NCI-H128 (cell line): ENCODE measurements around the gene TRABD2B.

Experiments used
- DNase-seq: peaks from one replicate; lab custom pipeline; 2025; ENCODE audit not compliant: unreplicated experiment; lab: John Stamatoyannopoulos, UW

TRABD2B gene

GRCh38 chr1:47997289-47998200 is at the start of gene TRABD2B:
Gene TRABD2B (minus strand): TSS chr1:47997385.
- no peak for DNase-seq

- DNase-seq: no peak
These were observed 47.1 kb upstream of the TRABD2B start for GRCh38 chr1:48044311-48044710.

GRCh38 chr1:48043622-48044021 is 46.4 kb upstream of the TRABD2B start:
- no peak for DNase-seq

- no peak for DNase-seq
These were observed 43.0 kb upstream of the TRABD2B start for GRCh38 chr1:48040154-48040553.

GRCh38 chr1:48039088-48040054 is 42.2 kb upstream of the TRABD2B start:
- no peak for DNase-seq

- no peak for DNase-seq
These were observed 41.1 kb upstream of the TRABD2B start for GRCh38 chr1:48038270-48038767.

- no peak for DNase-seq
These were observed 39.6 kb upstream of the TRABD2B start for GRCh38 chr1:48036710-48037355.

- no peak for DNase-seq
These were observed 38.4 kb upstream of the TRABD2B start for GRCh38 chr1:48035371-48036141.

- DNase-seq: no peak
These were observed 36.4 kb upstream of the TRABD2B start for GRCh38 chr1:48033495-48034045.

- no peak for DNase-seq
These were observed 34.5 kb upstream of the TRABD2B start for GRCh38 chr1:48031676-48032075.

- no peak for DNase-seq
These were observed 33.6 kb upstream of the TRABD2B start for GRCh38 chr1:48030696-48031365.

GRCh38 chr1:48030211-48030610 is 33.0 kb upstream of the TRABD2B start:
- no peak for DNase-seq

GRCh38 chr1:48028218-48029069 is 31.3 kb upstream of the TRABD2B start:
- no peak for DNase-seq

GRCh38 chr1:48027533-48027835 is 30.3 kb upstream of the TRABD2B start:
- no peak for DNase-seq

- DNase-seq: no peak
These were observed 29.7 kb upstream of the TRABD2B start for GRCh38 chr1:48026701-48027532.

GRCh38 chr1:48026275-48026674 is 29.1 kb upstream of the TRABD2B start:
- DNase-seq: no peak

- no peak for DNase-seq
These were observed 27.9 kb upstream of the TRABD2B start for GRCh38 chr1:48025076-48025475.

- no peak for DNase-seq
These were observed 26.3 kb upstream of the TRABD2B start for GRCh38 chr1:48023488-48023887.
